Skeletal muscle tissue (tissue), 4 donors: Measurements from ENCODE around the gene NPR1. TPM values are rescaled to one million over a fixed set of nuclear protein-coding genes. Genes with fewer than 3 reads are reported as not detected.
"Not testable (repeated sequence)": the region's sequence is repeated elsewhere in the genome, so short reads cannot be mapped to it uniquely, and the experiment has no call there.

ENCODE experiments used
- H3K27ac ChIP-seq: one replicate; pipeline ENCODE4 v1.7.0; 2013; ENCODE audit warnings: mild to moderate bottlenecking, low read depth, low read length, inconsistent platforms
- H3K27me3 ChIP-seq, 3 donors: one replicate each; pipeline ENCODE4 v1.7.0; 2013; ENCODE audit warnings: low read length in 3 of 3; ENCODE audit not compliant: control insufficient read depth in 3 of 3, insufficient read depth in 3 of 3
- H3K36me3 ChIP-seq, 3 donors: one replicate each; pipeline ENCODE4 v1.7.0; 2013; ENCODE audit warnings: low read length in 3 of 3; ENCODE audit not compliant: control insufficient read depth in 3 of 3, insufficient read depth in 3 of 3
- H3K4me1 ChIP-seq, 3 donors: one replicate each; pipeline ENCODE4 v1.7.0; 2013; ENCODE audit warnings: low read length in 3 of 3, mild to moderate bottlenecking in 3 of 3; ENCODE audit not compliant: control insufficient read depth in 3 of 3, insufficient read depth in 3 of 3
- H3K4me3 ChIP-seq, 3 donors: one replicate each; pipeline ENCODE4 v1.7.0; 2013; ENCODE audit warnings: low read length in 3 of 3
- H3K9ac ChIP-seq, 3 donors: one replicate each; pipeline ENCODE4 v1.7.0; 2013; ENCODE audit warnings: low read length in 3 of 3, mild to moderate bottlenecking in 3 of 3, moderate library complexity in 2 of 3, low read depth in 1 of 3
- H3K9me3 ChIP-seq, 3 donors: one replicate each; pipeline ENCODE4 v1.7.0; 2013; ENCODE audit warnings: low read length in 3 of 3; ENCODE audit not compliant: control insufficient read depth in 3 of 3
- total RNA-seq: library from RNA; depleted of rRNA; stranded (reverse); fragments of >200 nt; gene quantifications from one replicate; pipeline ENCODE4 v1.2.3, GENCODE V29; 2014
- donor health status: Osteomylitis.

The NPR1 gene
- total RNA-seq, 1 donor from 2014 or later = 11.5 TPM

GRCh38 chr1:153661111-153661708 is 17.3 kb upstream of the NPR1 start:
- no peaks in the 10 kb centered on the region for H3K9me3 ChIP-seq
- H3K27ac ChIP-seq = no peak overlapping the region
- H3K4me3 ChIP-seq = no peak overlapping the region
- no peak overlapping the region for H3K9ac ChIP-seq
- peaks cover 48 to 54% (median 53%) of the 10 kb centered on the region in 3 donors for H3K36me3 ChIP-seq
- H3K4me1 ChIP-seq = peaks cover 10 to 13% (median 11%) of the 10 kb centered on the region in 3 donors
- no peaks in the 10 kb centered on the region for H3K27me3 ChIP-seq

DNA sequence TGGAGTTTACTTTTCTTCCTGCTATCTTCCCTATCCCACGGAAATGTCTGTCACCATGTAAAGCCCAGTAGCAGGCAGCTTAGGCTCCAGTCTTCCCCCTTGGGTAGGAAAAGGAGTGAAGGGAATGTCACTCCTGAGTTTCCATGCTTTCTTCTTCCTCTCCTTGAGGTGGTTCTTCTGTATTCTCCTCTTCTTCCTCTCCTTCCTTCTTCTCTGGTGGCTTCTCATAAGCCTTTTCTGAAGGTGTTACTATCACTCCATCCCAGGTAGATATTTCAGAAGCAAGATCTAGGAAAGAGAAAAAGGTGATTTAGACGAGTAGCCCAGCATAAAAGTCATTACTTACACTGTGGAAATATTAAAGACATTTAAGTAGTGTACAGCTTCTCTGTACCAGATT is 16.2 kb upstream of the NPR1 start:
- Histone ChIP-seq H3K27me3 (no peaks in the 10 kb centered on the region), H3K9ac (no peak overlapping the region), H3K9me3 (no peaks in the 10 kb centered on the region), H3K36me3 (peaks cover 59 to 65% (median 63%) of the 10 kb centered on the region in 3 donors), H3K4me1 (peaks cover 10 to 13% (median 11%) of the 10 kb centered on the region in 3 donors), H3K4me3 (no peak overlapping the region), H3K27ac (no peak overlapping the region)

GRCh38 chr1:153663211-153663610 is 15.3 kb upstream of the NPR1 start:
- H3K4me3 ChIP-seq = no peak overlapping the region
- no peaks in the 10 kb centered on the region for H3K9me3 ChIP-seq
- H3K27ac ChIP-seq = no peak overlapping the region
- peaks cover 63 to 74% (median 73%) of the 10 kb centered on the region in 3 donors for H3K36me3 ChIP-seq
- no peak overlapping the region for H3K9ac ChIP-seq
- H3K27me3 ChIP-seq = no peaks in the 10 kb centered on the region
- peaks cover 11 to 13% (median 12%) of the 10 kb centered on the region in 3 donors for H3K4me1 ChIP-seq

- Histone ChIP-seq H3K27me3 (no peaks in the 10 kb centered on the region), H3K36me3 (peaks cover 56 to 67% (median 64%) of the 10 kb centered on the region in 3 donors), H3K4me3 (no peak overlapping the region), H3K9ac (no peak overlapping the region), H3K4me1 (peaks cover 13 to 16% (median 15%) of the 10 kb centered on the region in 3 donors), H3K9me3 (no peaks in the 10 kb centered on the region), H3K27ac (no peak overlapping the region)
Observed at GRCh38 chr1:153667439-153667838, 11.0 kb upstream of the NPR1 start.

GRCh38 chr1:153668672-153669071 is 9.8 kb upstream of the NPR1 start:
- Histone ChIP-seq H3K4me1 (peaks cover 13 to 16% (median 15%) of the 10 kb centered on the region in 3 donors), H3K36me3 (peaks cover 48 to 55% (median 53%) of the 10 kb centered on the region in 3 donors)
- not testable (repeated sequence) for H3K9ac ChIP-seq, H3K9me3 ChIP-seq, H3K27ac ChIP-seq, H3K4me3 ChIP-seq, H3K27me3 ChIP-seq

DNA sequence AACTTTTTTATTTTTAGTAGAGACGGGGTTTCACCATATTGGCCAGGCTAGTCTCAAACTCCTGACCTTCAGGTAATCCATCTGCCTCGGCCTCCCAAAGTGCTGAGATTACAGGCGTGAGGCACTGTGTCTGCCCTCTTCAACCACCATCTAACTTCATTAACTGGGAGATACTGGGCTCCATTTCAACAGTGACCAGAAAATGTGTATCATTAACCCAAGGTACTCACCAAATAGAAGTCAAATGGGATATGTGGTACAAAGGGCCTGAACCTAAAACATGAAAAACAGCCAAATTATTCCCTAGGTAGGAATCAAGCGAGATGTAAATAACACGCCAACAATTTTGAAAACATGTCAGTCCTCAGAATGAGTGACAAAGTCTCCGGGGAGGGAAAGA is 8.9 kb upstream of the NPR1 start:
- Histone ChIP-seq H3K36me3 (peaks cover 38 to 45% (median 45%) of the 10 kb centered on the region in 3 donors), H3K4me3 (peak overlapping the region; percentile 86 to 95 (median 94)), H3K4me1 (peaks cover 13 to 16% (median 15%) of the 10 kb centered on the region in 3 donors), H3K27me3 (no peaks in the 10 kb centered on the region), H3K9me3 (no peaks in the 10 kb centered on the region), H3K9ac (peak overlapping the region in 2 of 3 donors; percentile 91 to 96), H3K27ac (no peak overlapping the region)

DNA sequence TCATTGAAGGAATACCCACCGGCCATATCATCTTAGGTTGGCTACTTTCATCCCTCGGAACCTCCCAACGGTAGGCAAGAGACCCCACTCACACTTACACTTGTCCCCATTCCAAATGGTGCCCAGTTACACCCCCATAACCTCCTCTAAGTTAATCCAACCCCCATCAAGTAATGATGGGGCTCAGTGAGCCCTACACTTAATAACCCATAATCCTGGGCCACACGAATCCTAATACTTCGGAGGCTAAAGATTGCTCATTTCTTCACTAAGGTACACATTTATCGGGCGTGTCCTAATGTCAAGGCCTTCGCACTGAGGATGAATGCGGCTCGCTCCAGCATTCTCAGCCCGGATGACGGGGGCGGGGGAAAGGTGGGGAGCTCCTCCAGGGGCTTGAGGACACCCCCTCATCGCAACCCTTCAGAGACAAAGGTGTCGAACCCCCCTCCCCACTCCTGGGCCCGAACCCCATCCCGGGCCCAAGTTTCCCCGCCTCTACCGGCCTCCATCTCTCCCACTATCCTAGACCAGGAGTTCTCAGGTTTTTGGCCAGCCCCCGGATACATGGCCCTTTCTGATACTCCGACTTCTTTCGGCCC is 8.1 kb upstream of the NPR1 start:
- peak overlapping the region; percentile 86 to 95 (median 94) for H3K4me3 ChIP-seq
- H3K27ac ChIP-seq = peak overlapping the region; percentile 92
- H3K4me1 ChIP-seq = peaks cover 13 to 16% (median 15%) of the 10 kb centered on the region in 3 donors
- H3K36me3 ChIP-seq = peaks cover 32 to 38% (median 37%) of the 10 kb centered on the region in 3 donors
- H3K9me3 ChIP-seq = no peaks in the 10 kb centered on the region
- H3K27me3 ChIP-seq = no peaks in the 10 kb centered on the region
- H3K9ac ChIP-seq = peak overlapping the region; percentile 91 to 96 (median 94)

GRCh38 chr1:153670859-153671627 is 7.4 kb upstream of the NPR1 start, which contains the start of gene ILF2:
ILF2 (minus strand) TSS chr1:153670993; CDS start chr1:153670922, 71 bp downstream.
- Histone ChIP-seq H3K4me1 (peaks cover 13 to 16% (median 15%) of the 10 kb centered on the region in 3 donors), H3K36me3 (peaks cover 29 to 31% (median 31%) of the 10 kb centered on the region in 3 donors), H3K4me3 (peak within 1 kb of the TSS; percentile 86 to 97 (median 95)), H3K9ac (peak within 1 kb of the TSS; percentile 91 to 96 (median 94)), H3K9me3 (no peaks in the 10 kb centered on the region), H3K27me3 (no peaks in the 10 kb centered on the region), H3K27ac (peak within 1 kb of the TSS; percentile 92)

DNA sequence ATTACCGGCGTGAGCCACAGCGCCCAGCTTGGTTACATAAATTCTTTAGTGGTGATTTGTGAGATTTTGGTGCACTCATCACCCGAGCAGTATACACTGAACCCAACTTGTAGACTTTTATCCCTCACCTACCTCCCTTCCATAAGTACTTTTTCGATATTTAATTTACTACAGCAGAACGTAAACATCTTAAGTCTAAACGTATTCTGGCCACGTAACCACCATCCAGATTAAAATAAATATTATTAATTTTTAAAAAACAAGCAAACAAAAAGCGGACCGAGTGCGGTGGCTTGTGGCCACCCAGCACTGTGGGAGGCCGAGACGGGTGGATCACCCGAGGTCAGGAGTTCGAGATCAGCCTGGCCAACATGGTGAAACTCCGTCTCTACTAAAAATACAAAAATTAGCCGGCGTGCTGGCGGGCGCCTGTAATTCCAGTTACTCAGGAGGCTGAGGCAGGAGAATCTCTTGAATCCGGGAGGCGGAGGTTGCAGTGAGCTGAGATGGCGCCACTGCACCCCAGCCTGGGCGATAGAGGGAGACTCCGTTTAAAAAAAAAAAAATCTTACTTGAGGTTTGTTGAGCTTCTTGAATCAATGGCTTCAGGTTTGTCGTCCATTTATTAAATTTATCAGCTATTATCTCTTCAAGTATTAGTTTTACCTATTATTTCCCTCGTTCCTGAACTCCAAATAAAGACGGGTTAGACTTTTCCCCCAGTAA is 6.7 kb upstream of the NPR1 start:
- Histone ChIP-seq H3K4me3 (peak overlapping the region; percentile 73 to 97 (median 79)), H3K4me1 (peaks cover 13 to 16% (median 15%) of the 10 kb centered on the region in 3 donors), H3K36me3 (peaks cover 22 to 23% (median 23%) of the 10 kb centered on the region in 3 donors), H3K9ac (peak overlapping the region; percentile 24 to 76 (median 75)), H3K27ac (peak overlapping the region; percentile 81)
- H3K9me3 ChIP-seq, H3K27me3 ChIP-seq: not testable (repeated sequence)
